PC-3 (cell line): Measurements from ENCODE around the gene MED13. TPM values are rescaled to one million over a fixed set of nuclear protein-coding genes. Genes with fewer than 3 reads are reported as not detected.

Experiments used
- ATAC-seq: fragments of 200-7000 bp; cut with Tn5 transposase; 2 replicates; pipeline ENCODE4 v1.9.1; 2020; ENCODE audit warnings: mild to moderate bottlenecking, moderate library complexity
- BruUV-seq: library from RNA; stranded (reverse); fragments of 400-500 nt; replicated peaks from 2 replicates; lab custom pipeline; 2021; lab: Mats Ljungman, UMichigan
- CTCF ChIA-PET: fragments of 300-600 bp; sonication (Branson Sonifier 250); formaldehyde crosslinking; loops from one replicate; lab custom pipeline; 2022; ENCODE audit warnings: antibody characterized with exemption; lab: Charles Lee
- POLR2A ChIA-PET: fragments of 300-600 bp; sonication (Branson Sonifier 250); formaldehyde crosslinking; loops from one replicate; lab custom pipeline; 2022; ENCODE audit warnings: antibody characterized with exemption; ENCODE audit not compliant: unreplicated experiment; lab: Charles Lee
- DNase-seq: peaks from one replicate; pipeline ENCODE4 v3.0.0-alpha.2; 2015
- H2AFZ ChIP-seq: fragments of 300-600 bp; sonication (generic); 2 replicates; pipeline ENCODE4 v1.6.0; 2016; ENCODE audit warnings: antibody characterized with exemption, low read length
- H3F3A ChIP-seq: fragments of 300-600 bp; sonication (generic); one replicate; pipeline ENCODE4 v1.6.0; 2017; ENCODE audit warnings: antibody characterized with exemption, low read length, control low read depth, mild to moderate bottlenecking; ENCODE audit not compliant: unreplicated experiment
- H3K27ac ChIP-seq: fragments of 300-600 bp; sonication (generic); 2 replicates; pipeline ENCODE4 v1.5.1; 2016; ENCODE audit warnings: mild to moderate bottlenecking, low read length
- H3K27me3 ChIP-seq: fragments of 300-600 bp; sonication (generic); 2 replicates; pipeline ENCODE4 v1.6.1; 2016; ENCODE audit warnings: low read length, mixed read lengths
- H3K36me3 ChIP-seq: fragments of 300-600 bp; sonication (generic); 2 replicates; pipeline ENCODE4 v1.6.1; 2016; ENCODE audit warnings: low read depth, mixed run types, low read length, mixed read lengths
- H3K4me1 ChIP-seq: fragments of 300-600 bp; sonication (generic); 2 replicates; pipeline ENCODE4 v1.5.1; 2016; ENCODE audit warnings: low read length; ENCODE audit not compliant: insufficient read depth
- H3K4me2 ChIP-seq: fragments of 300-600 bp; sonication (generic); 2 replicates; pipeline ENCODE4 v1.6.0; 2016; ENCODE audit warnings: low read length
- H3K4me3 ChIP-seq: fragments of 300-600 bp; sonication (generic); 2 replicates; pipeline ENCODE4 v1.5.1; 2016; ENCODE audit warnings: mild to moderate bottlenecking, low read length, mixed read lengths
- H3K79me2 ChIP-seq: fragments of 300-600 bp; sonication (generic); 2 replicates; pipeline ENCODE4 v1.6.1; 2017; ENCODE audit warnings: low read length, mixed read lengths
- H3K9ac ChIP-seq: fragments of 300-600 bp; sonication (generic); 2 replicates; pipeline ENCODE4 v1.6.0; 2016; ENCODE audit warnings: mild to moderate bottlenecking, low read length
- H3K9me2 ChIP-seq: fragments of 300-600 bp; sonication (generic); replicated peaks from 2 replicates; pipeline ENCODE4 v1.6.1; 2016; ENCODE audit warnings: mixed run types, low read length, mixed read lengths
- H3K9me3 ChIP-seq: fragments of 300-600 bp; sonication (generic); 2 replicates; pipeline ENCODE4 v1.6.1; 2016; ENCODE audit warnings: low read length, mixed read lengths
- H4K20me1 ChIP-seq: fragments of 300-600 bp; sonication (generic); 2 replicates; pipeline ENCODE4 v1.6.1; 2016; ENCODE audit warnings: low read length, mixed read lengths
- EZH2 ChIP-seq: fragments of 300-600 bp; sonication (generic); IDR thresholded peaks from one replicate; pipeline ENCODE4 v1.6.1; 2017; ENCODE audit warnings: antibody characterized with exemption, mild to moderate bottlenecking, low read length; ENCODE audit not compliant: unreplicated experiment
- EZH2phosphoT487 ChIP-seq: fragments of 300-600 bp; sonication (generic); IDR thresholded peaks from 2 replicates; pipeline ENCODE4 v1.6.1; 2018; ENCODE audit warnings: mild to moderate bottlenecking, antibody characterized with exemption, low read length, borderline replicate concordance
- intact Hi-C: fragments of 100-400 bp; cut with micrococcal nuclease; formaldehyde crosslinking; loops from 2 replicates; pipeline ENCODE4 v1.9.0; 2023
- total RNA-seq: library from RNA; depleted of rRNA; stranded (reverse); fragments of >200 nt; gene quantifications from 2 replicates; pipeline ENCODE4 v1.2.3, GENCODE V29; 2014
- TF ChIP-seq, protein P1 (sequence below): fragments of 300-600 bp; sonication (generic); conservative IDR thresholded peaks from 2 replicates; pipeline ENCODE4 v1.5.1; 2017; ENCODE audit warnings: antibody characterized with exemption, low read depth, mild to moderate bottlenecking, low read length

Gene MED13
- total RNA-seq, 1 experiment from 2014 or later: 36.8 TPM

DNA sequence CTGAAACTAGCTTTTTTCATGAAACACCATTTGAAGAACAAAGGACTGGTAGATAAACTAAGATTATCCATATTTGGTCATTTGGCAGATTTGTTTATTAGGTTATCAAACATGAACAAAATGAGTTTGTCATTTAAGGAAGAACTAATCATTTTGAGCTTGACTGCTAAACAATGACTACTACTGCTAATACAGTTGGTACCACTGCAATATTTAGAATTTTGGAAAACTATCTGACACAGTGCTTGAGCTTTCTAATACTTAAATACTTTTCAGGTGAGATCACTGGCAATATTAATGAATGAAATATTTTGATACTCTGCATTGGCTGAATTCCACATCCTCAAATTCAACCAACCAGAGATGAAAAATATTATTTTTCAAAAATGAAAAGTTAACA is 47.2 kb downstream of the MED13 start:
- Histone ChIP-seq H3K79me2 (peaks cover 22% of the 10 kb centered on the region; the same call in 1 of the 2 replicates), H3K9ac (no peak overlapping the region), H3K9me3 (no peaks in the 10 kb centered on the region), H3K36me3 (peaks cover 45% of the 10 kb centered on the region), H4K20me1 (peaks cover 3% of the 10 kb centered on the region; the same call in 1 of the 2 replicates), H3F3A (no peaks in the 10 kb centered on the region), H3K27me3 (no peaks in the 10 kb centered on the region), H3K4me2 (no peak overlapping the region), H3K27ac (no peak overlapping the region), H3K9me2 (no peaks in the 10 kb centered on the region), H3K4me1 (no peaks in the 10 kb centered on the region), H2AFZ (no peak overlapping the region), H3K4me3 (no peak overlapping the region)
- DNase-seq (peak; percentile 34), ATAC-seq (peak; percentile 49)
- no TSS peak for BruUV-seq
- no peak for TF ChIP-seq EZH2phosphoT487
- TF ChIP-seq EZH2: no peak
- TF ChIP-seq, protein P1, sequence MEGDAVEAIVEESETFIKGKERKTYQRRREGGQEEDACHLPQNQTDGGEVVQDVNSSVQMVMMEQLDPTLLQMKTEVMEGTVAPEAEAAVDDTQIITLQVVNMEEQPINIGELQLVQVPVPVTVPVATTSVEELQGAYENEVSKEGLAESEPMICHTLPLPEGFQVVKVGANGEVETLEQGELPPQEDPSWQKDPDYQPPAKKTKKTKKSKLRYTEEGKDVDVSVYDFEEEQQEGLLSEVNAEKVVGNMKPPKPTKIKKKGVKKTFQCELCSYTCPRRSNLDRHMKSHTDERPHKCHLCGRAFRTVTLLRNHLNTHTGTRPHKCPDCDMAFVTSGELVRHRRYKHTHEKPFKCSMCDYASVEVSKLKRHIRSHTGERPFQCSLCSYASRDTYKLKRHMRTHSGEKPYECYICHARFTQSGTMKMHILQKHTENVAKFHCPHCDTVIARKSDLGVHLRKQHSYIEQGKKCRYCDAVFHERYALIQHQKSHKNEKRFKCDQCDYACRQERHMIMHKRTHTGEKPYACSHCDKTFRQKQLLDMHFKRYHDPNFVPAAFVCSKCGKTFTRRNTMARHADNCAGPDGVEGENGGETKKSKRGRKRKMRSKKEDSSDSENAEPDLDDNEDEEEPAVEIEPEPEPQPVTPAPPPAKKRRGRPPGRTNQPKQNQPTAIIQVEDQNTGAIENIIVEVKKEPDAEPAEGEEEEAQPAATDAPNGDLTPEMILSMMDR: no peak
- ChIA-PET POLR2A (interaction anchor here (0.5 kb wide), 1 partner anchor 158 kb away, joined by 7 read pairs; no protein-coding TSS in a partner anchor), CTCF (interaction anchor here (0.6 kb wide), 1 partner anchor 14 kb away, joined by 3 read pairs; no protein-coding TSS in a partner anchor)
- intact Hi-C loops: no loop called here

DNA sequence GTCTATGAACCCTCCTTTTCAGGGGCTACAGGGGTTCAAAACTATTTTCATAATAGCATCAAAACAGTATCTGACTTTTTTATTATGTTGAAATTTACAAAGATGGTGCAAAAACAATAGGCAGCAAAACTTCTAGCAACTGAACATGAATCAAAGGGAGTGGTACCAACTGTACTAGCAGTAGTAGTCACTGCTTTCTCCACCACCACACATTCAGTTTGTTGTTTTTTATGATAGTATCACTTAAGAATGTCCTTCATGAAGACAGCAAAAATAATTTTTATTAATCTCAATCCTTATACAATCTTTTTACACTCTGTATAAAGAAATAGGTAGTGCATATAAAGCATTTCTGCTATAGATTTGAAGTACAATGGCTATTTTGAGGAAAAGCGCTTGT is 47.6 kb downstream of the MED13 start:
- intact Hi-C loops: no loop called here
- POLR2A ChIA-PET: interaction anchor here (0.5 kb wide), 1 partner anchor 159 kb away, joined by 7 read pairs; no protein-coding TSS in a partner anchor
- Histone ChIP-seq H3F3A (no peaks in the 10 kb centered on the region), H3K4me2 (no peak overlapping the region), H2AFZ (no peak overlapping the region), H3K79me2 (peaks cover 22% of the 10 kb centered on the region; the same call in 1 of the 2 replicates), H3K9ac (no peak overlapping the region), H3K9me2 (no peaks in the 10 kb centered on the region), H3K27me3 (no peaks in the 10 kb centered on the region), H3K9me3 (no peaks in the 10 kb centered on the region), H3K4me3 (no peak overlapping the region), H3K4me1 (no peaks in the 10 kb centered on the region), H3K36me3 (peaks cover 42% of the 10 kb centered on the region), H3K27ac (no peak overlapping the region), H4K20me1 (peaks cover 3% of the 10 kb centered on the region; the same call in 1 of the 2 replicates)
- CTCF ChIA-PET: no interaction called here
- TF ChIP-seq EZH2phosphoT487: no peak
- TF ChIP-seq, protein P1: no peak
- no peak for TF ChIP-seq EZH2
- ATAC-seq: peak; percentile 46
- DNase-seq: no peak
- no TSS peak for BruUV-seq

DNA sequence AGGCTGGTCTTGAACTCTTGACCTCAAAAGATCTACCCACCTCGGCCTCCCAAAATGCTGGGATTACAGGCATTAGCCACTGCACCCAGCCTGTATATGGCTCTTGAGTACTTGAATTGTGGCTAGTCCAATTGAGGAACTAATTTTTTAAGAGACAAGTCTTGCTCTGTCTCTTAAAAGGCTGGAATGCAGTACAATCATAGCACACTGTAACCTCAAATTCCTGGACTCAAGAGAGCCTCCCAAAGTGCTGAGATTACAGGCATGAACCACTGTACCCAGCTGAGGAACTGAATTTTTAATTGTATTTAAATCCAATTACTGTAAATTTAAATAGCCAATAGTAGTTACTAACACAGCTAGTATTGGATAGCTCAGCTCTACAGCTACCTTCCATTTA is 50.6 kb downstream of the MED13 start:
- H3K27me3 ChIP-seq: no peaks in the 10 kb centered on the region
- intact Hi-C loops: no loop called here
- TF ChIP-seq, protein P1: no peak
- TF ChIP-seq EZH2phosphoT487 (no peak), EZH2 (no peak)
- ChIA-PET POLR2A (no interaction called here), CTCF (no interaction called here)
- ATAC-seq (no peak), DNase-seq (no peak)
- peaks cover 3% of the 10 kb centered on the region; the same call in 1 of the 2 replicates for H4K20me1 ChIP-seq
- H3F3A ChIP-seq: no peaks in the 10 kb centered on the region
- H3K79me2 ChIP-seq: peaks cover 22% of the 10 kb centered on the region; the same call in 1 of the 2 replicates
- no peak overlapping the region for H3K4me2 ChIP-seq
- H3K4me3 ChIP-seq: no peak overlapping the region
- no peaks in the 10 kb centered on the region for H3K9me3 ChIP-seq
- no peaks in the 10 kb centered on the region for H3K4me1 ChIP-seq
- no peak overlapping the region for H2AFZ ChIP-seq
- peaks cover 50% of the 10 kb centered on the region for H3K36me3 ChIP-seq
- no TSS peak for BruUV-seq
- H3K9me2 ChIP-seq: no peaks in the 10 kb centered on the region
- H3K9ac ChIP-seq: no peak overlapping the region
- no peak overlapping the region for H3K27ac ChIP-seq
